ENCODE measurements around the gene AXIN2.

The AXIN2 gene
- 0 to 0.18 (median 0.04) reads per million in 18 experiments for total RNA-seq

DNA sequence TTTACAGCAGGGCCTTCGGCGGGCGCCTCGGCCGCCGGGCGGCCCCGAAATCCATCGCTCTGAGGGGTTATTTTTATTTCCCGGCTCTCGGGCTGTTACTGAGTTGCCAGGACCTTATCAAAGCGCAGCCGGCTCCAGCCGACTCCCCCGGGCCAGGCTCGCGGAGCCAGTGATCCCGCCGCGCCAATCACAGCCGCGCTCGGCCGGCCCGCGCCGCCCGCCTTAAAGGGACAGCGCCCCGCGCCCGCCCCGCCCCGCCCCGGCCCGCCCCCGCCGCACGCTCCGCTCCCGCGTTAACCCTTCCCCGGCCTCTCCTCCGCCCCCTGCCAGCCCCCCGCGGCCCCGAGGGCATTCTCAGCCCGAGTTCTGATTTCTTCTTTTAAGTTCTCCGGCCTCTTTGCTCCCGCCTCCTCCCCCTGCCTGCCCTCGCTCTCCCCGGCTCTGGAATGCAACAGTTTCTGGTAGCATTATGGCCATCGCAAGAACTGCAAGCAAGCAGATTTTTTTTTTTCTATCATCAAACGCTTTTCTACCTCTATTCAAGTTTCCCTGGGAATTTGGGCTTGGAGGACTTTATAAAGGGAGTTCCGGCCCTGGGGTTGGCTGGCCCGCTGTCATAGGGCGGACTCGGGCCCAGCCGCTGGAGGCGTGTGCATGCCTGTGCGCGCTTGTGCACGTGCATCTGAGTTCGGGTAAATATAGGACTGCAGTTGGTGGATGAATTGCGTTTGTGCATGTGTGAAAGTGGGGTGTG lies at the start of gene AXIN2:
Gene AXIN2 (minus strand): TSS at position 197 of the 754 bp plus-strand sequence. CDS start 3,028 bp downstream, outside the sequence.
- peak; percentile 53 to 71 for DNase-seq

DNA sequence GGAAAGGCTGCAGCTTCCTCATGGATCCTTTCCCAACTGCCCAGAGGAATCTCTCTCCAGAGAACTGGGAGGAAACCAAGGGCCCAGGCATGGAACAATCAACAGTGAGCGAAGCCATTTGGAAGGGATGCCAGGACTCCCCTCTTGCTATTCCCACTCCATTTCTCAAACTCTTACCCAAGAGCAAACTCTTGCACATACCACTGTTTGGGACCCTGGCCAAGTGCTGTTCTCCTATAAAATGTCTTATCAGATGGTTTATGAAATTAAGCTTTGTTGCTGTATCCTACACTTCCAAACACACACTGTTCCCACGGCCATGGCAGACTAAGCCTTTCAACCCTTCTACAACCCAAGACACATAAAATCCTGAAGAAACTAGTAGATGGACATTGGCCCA lies 48.3 kb upstream of the AXIN2 start:
- no peak for DNase-seq

DNA sequence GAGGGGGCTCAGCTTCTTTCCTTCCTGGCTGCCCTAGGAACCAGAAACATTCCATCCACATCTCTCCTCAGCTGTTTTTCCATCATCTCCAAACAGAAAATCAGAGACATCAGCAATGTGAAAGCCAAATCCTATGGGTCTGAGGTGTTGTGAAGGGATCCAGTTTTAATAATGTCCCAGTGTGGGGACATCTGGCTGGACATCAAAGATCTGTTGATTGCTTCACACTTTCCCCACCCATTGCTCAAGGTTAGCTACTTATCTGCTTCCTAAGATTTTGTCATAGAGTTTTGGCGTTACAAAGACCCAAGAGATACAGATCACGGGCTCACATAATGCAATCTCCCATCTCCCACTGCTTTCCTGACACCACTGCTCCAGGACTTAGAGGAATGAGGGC lies 47.8 kb upstream of the AXIN2 start:
- no peak for DNase-seq

DNA sequence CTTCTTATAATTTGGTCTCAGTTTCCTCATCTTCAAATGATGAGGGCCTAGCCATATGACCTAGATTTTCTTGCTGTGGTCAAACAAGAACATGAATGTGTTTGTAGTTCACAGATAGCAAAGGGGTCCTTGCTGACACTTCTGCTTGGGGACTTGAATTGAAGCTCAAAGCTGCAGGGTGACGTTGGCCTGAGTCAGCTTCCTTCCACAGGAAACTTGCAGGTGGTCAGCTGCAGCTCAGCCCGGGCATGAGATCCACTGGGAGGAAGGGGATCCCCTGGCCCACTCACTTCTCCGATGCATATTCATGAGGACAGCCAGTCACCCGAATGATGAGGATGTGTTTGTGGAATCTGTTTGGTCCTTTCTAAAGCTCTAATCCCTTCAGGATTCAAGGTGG lies 42.6 kb upstream of the AXIN2 start:
- no peak for DNase-seq

GRCh38 chr17:65601881-65602280 lies 40.4 kb upstream of the AXIN2 start:
- DNase-seq: no peak

DNA sequence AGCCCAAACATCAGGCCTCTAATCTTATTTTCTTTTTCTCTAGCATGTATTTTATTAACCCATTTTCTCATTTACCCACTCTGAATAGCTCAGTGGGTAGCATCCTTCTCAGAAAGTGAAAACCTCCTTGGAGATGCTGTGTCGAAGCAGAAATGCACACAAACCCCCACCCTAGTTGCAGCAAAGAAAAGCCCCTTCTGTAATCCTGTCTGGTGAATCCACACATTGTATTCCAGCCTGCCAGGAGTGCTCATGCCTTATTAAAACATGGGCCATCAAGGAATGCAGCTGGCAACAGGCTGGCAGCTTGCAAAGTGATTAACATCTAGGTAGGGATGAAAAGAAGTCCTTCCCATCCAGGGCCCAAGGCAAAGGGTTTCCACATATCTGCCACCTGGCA lies 39.7 kb upstream of the AXIN2 start:
- no peak for DNase-seq

GRCh38 chr17:65600518-65600917 lies 39.1 kb upstream of the AXIN2 start:
- no peak for DNase-seq

- no peak for DNase-seq
Measured at GRCh38 chr17:65599650-65600049, 38.2 kb upstream of the AXIN2 start.

DNA sequence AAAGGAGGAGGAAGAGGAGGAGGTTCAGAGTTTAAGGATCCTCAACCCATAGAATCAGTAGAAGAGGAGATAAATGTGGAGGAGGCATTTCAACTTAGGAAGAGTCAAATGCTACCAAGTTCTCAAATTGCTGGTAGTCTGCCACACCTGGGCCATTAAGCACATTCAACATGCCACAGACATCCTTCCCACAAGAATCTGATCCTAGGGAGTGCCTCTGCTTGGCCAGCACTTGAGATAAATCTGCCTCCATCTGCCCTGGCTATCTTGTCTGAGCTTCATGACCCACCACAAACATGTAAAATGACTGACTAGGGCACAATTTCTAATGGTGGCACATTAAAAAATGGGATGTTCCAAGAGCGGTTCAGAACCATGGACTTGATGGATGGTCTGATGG lies 37.3 kb upstream of the AXIN2 start:
- DNase-seq: no peak

DNA sequence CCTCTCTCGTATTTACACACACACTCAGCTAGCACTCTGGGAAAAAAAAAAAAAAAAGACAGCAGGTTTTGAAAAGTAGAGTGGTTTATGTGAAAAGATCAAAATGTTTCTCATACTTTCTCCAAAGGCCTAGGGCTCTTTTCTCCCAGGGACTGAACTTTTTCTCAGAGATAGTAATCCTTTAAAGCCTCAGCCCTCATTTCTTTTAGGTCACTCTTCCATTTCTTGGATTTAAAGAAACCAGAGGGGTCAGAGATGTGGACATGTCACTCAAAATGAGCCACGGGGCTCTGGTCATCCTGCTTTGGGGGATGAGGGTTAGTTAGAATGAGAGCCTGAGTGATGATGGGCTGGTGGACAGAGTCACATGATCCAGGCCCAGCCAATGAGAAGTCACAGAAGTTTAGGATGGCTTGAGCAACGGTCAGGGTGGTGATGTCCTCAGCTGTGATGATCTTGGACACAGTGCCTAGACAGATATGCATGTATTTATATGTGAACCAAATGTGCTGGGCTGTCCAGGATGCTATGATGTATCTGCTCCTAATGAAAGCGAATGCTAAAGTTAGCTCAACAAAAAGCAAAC lies 33.7 kb upstream of the AXIN2 start:
- DNase-seq: no peak

DNA sequence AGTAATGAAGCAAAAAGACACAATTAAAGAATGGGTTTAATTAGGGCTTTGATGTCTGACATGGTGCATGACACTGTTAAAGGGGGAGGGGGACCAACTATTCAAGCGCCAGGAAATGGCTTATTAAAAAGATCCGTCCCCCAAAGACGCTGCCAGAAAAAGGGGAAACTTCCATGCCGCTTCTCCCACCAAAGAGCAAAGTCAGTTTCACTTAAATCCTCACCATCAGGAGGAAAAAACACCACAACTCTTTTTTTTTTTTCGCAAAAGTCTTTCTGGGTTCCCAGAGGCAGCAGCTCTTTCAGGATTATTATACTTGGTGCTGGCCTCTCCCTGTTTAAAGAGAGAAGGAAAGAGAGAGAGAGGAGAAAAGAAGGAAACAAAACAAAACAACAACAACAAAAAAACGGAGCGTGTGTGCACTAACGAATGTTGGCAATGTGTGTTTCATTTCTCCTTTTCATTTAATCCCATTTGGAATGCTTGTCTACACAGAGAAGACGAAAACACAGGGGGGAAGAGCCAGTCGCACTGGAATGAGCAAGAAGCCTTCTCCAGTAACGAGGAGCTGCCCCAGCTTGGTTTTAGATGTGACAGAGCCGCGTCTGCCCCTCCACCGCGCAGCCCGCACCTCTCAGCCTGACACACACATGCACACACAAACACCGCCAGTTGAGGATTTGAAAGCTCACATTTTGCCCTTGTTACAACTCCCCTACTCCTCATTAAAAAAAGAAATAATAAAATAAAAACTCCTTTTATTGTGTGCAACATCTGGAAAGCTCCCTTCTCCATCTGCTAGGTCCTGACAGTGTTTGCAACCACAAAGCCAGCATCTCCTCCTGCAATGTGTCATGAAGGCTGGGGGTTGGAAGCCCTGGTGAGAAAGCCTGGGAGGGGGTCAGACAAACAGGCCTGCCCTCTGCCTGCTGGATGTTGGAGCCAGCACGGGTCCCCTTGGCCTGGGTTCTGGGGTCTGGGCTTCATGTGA lies 32.7 kb upstream of the AXIN2 start:
- DNase-seq: no peak

DNA sequence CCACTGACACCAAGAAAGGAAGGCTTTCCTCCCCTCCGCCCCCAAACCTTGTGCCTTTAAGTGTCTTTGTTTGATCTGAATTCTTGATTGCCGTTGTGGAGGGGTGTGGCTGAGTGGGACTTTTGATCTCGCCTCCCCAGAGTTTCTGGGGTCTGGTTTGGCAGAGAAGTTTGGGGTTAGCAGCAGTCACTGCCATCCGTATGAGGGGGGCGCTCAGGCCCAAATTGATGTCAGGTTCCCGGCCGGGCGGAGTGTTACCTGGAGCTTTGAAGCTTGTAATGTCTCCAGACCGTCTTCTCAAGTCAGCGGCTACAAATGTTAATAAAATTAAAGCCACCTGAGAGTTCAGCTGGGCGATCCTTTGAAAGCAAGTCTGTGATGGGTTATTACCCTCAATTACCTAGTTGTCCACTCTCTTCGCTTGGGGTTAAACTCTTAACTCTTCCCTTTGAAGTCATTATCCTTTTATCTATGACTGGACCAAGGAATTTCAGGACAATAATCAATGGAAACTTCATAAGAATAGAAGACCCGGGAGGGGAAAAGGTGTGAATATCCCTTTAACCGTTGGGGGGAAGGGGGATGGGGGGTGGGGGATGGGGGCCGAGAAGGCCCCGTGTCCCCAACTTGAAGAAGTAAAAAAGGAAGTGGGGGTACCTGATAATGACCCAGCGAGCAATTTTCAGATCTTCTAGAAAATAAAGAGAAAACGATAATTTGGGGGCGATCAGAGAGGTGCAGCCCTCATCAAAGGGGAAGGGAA lies 31.8 kb upstream of the AXIN2 start:
- no peak for DNase-seq

DNA sequence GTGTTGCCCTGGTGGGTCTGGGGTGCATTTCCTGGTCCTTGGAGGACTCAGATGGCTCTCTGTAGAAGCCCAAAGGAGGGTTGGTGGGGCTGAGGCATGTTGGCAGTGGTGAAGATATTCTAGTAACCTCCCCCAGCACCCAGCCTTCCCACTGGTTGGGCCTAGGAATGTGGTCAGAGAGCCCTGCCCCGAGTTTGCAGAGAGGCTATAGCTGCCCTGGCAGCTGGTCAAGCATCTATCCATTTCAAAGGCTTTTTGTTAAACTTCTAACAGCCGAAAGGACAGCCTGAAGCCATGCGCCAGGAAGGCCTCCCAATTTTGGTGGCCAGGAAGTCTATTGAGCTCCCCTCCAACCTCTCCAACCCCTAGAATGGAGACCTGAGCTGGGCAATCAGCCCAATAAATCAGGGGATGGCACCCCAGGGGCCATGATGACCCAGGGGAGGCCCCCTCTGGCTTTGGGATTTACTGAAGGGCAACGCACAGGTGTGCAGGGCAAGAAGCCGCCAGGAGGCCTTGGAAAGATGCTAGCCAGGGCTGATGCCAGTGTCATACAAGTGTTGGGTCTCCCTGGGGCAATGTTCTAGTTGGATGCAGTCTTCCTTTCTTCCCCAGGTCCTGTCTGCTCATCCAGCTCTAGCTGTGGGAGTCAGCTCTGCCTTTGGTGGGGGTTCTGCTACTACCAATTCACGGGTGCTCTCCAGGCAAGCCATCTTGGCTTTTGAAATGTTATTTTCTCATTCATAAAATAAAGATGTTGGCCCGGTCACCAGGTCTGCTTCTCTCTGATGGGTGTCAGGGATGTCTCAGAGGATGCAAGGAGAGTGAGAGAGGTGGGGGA lies 30.9 kb upstream of the AXIN2 start:
- no peak for DNase-seq

GRCh38 chr17:65589321-65589720 lies 27.9 kb upstream of the AXIN2 start:
- no peak for DNase-seq

DNA sequence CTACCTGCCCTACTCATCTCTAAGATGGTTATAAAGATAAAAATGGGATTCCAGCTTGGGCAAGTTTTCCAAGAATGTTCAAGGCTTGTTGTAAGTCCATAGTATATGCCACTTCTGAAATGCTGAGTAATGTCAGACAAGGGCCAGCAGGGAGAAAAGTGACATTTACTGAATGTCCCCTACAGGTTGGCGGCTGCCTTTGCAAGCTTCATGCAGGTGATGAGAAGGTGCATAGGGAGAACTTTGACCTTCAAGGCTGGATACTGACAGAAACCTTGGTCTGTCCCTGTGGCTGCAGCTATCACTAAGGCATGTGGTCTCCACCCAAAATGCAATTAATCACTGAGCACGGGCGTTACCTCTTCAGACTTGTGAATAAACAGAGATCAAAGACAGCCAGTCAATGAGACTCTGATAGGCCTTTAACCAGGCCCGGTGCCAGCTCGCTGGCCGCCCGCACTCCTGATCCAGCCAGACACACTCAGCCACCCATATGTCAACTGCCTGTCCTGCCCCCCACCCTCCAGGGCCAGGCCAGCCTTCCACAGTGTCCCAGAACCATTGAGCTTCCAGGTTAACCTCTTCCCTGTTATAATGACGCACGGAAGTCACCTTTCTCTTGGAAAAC lies 26.8 kb upstream of the AXIN2 start:
- DNase-seq: no peak

GRCh38 chr17:65587534-65588180 lies 26.2 kb upstream of the AXIN2 start:
- DNase-seq: no peak

GRCh38 chr17:65586899-65587298 lies 25.5 kb upstream of the AXIN2 start:
- DNase-seq: no peak

DNA sequence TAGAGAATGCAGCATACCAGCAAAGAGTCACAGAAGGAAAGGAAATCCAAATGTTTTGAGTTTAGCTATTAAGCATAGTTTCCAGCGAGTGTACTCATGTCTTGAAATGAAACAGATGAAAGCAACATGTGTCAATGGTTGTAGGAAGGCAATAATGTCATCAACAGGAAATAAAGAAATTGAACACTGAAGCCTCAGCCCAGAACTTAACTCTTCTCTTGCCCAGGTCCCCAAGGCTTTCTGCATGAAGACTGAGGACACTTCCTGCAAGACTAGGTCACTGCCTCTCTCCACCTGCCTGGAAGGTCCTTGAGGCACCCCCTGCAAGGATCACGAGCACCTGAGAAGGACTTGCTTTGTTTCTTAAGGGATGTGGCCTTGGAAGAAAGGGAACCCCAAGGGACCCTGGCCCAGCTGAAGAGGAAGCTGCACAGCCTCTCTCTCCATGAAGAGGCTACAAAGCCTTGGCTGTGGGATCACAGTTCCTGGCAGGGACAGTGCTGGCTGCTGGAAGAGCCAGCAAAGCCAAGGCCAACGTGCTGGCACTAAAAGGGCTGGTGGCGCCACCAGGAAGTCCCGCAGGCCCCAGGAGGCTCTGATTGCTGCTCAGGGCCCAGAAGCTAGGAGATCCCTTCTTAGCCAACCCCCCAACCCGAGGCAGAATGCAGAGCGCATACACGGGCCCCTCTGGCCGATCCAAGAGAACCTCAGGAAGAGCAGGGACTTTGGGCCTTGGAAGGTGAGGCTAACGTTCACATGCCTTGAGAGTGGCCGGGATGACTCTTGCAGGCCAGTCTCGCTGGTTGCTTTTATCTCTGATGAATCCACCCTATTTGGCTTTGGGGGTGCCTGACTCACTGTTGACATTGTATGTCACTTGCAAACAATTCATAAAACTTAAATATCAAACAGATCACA lies 23.4 kb upstream of the AXIN2 start:
- DNase-seq: no peak

DNA sequence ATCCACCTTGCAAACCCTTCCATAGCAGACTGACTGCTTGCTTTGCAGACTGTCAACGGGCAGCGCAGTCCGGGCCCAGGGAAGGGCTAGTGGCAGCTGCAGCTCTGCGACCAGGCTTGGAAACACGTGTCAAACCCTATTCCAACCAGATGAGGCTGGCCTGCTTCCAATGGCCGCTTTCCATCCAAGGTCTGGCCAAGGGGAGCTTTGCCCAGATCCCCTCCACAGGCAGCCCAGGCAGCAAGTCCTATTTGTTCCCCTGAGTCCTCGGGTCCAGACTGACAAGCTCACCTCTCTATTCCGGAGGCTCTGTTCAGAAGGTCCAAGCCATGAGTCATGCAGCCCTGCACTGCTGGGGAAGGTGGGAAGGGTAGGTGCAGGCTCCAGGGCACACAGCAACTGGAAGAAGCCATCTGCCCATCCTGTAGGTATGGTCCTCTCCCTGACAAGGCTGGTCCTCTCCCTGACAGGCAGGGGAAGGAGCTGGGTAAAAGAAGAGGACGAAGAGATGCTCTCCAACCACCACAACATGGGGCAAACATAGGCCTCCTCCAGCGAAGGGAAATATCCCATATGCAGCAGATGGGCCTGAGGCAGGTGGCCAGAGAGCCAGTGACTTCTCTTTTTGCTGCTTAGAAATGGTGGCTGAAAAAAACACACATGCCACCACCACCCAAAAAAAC lies 22.6 kb upstream of the AXIN2 start:
- DNase-seq: no peak

Data from inflammatory macrophage (primary cell).